ENCODE data around the gene ABHD10.

GRCh38 chr3:111975131-111975530 lies 3.7 kb upstream of the ABHD10 start:
- TF ChIP-seq ZFX (IDR thresholded peaks at IDR 0.05) (no peak), CTCF (conservative IDR thresholded peaks at IDR 0.05) (no peak)
